HUES64 (cell line): ENCODE measurements around the gene PRKCG.

Experiments
- H3K27ac ChIP-seq: 2 replicates; pipeline ENCODE4 v1.7.0; 2013; ENCODE audit warnings: low read depth, low read length, inconsistent platforms
- H3K27me3 ChIP-seq: 2 replicates; pipeline ENCODE4 v1.6.1; 2013; ENCODE audit warnings: mild to moderate bottlenecking, low read length; ENCODE audit not compliant: insufficient read depth
- H3K36me3 ChIP-seq: 2 replicates; pipeline ENCODE4 v1.6.1; 2013; ENCODE audit warnings: mild to moderate bottlenecking, low read length; ENCODE audit not compliant: insufficient read depth
- H3K4me1 ChIP-seq: 2 replicates; pipeline ENCODE4 v1.6.1; 2013; ENCODE audit warnings: mild to moderate bottlenecking, low read length, moderate library complexity; ENCODE audit not compliant: insufficient read depth
- H3K4me3 ChIP-seq: 2 replicates; pipeline ENCODE4 v1.5.1; 2013; ENCODE audit warnings: mild to moderate bottlenecking, low read length, moderate library complexity
- H3K9ac ChIP-seq: 2 replicates; pipeline ENCODE4 v1.6.1; 2013; ENCODE audit warnings: mild to moderate bottlenecking, low read depth, low read length
- H3K9me3 ChIP-seq: 2 replicates; pipeline ENCODE4 v1.6.1; 2013; ENCODE audit warnings: low read depth, low read length; ENCODE audit not compliant: insufficient read depth
- WGBS: fragments of 150-250, 120-280 bp; methylation state at CpG from one replicate; pipeline ENCODE4 v1.1.7; 2013; ENCODE audit warnings: missing lambda C conversion rate; 5-methylcytosine and 5-hydroxymethylcytosine counted together

Gene PRKCG

DNA sequence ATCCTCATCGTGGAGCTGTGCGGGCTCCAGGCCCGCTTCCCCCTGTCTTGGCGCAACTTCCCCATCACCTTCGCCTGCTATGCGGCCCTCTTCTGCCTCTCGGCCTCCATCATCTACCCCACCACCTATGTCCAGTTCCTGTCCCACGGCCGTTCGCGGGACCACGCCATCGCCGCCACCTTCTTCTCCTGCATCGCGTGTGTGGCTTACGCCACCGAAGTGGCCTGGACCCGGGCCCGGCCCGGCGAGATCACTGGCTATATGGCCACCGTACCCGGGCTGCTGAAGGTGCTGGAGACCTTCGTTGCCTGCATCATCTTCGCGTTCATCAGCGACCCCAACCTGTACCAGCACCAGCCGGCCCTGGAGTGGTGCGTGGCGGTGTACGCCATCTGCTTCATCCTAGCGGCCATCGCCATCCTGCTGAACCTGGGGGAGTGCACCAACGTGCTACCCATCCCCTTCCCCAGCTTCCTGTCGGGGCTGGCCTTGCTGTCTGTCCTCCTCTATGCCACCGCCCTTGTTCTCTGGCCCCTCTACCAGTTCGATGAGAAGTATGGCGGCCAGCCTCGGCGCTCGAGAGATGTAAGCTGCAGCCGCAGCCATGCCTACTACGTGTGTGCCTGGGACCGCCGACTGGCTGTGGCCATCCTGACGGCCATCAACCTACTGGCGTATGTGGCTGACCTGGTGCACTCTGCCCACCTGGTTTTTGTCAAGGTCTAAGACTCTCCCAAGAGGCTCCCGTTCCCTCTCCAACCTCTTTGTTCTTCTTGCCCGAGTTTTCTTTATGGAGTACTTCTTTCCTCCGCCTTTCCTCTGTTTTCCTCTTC lies 8.0 kb upstream of the PRKCG start:
- Histone ChIP-seq H3K27ac (no peak overlapping the region), H3K4me3 (no peak overlapping the region), H3K4me1 (peaks cover 6% of the 10 kb centered on the region; the same call in 1 of the 2 replicates), H3K27me3 (no peaks in the 10 kb centered on the region), H3K36me3 (peaks cover 45% of the 10 kb centered on the region), H3K9ac (no peak overlapping the region), H3K9me3 (no peaks in the 10 kb centered on the region)
- WGBS: 95% methylated on average over 51 of the region's 51 CpGs

DNA sequence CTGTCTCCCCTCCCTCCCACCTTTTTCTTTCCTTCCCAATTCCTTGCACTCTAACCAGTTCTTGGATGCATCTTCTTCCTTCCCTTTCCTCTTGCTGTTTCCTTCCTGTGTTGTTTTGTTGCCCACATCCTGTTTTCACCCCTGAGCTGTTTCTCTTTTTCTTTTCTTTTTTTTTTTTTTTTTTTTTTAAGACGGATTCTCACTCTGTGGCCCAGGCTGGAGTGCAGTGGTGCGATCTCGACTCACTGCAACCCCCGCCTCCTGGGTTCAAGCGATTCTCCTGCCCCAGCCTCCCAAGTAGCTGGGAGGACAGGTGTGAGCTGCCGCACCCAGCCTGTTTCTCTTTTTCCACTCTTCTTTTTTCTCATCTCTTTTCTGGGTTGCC lies 7.4 kb upstream of the PRKCG start:
- no peak overlapping the region for H3K9ac ChIP-seq
- H3K36me3 ChIP-seq: peaks cover 45% of the 10 kb centered on the region
- 91% methylated on average over 6 of the region's 6 CpGs for WGBS
- no peaks in the 10 kb centered on the region for H3K9me3 ChIP-seq
- no peak overlapping the region for H3K27ac ChIP-seq
- peaks cover 6% of the 10 kb centered on the region; the same call in 1 of the 2 replicates for H3K4me1 ChIP-seq
- H3K4me3 ChIP-seq: no peak overlapping the region
- 0 out of 2 replicates have a peak, but pooled peaks cover under 1% of the 10 kb centered on the region for H3K27me3 ChIP-seq

DNA sequence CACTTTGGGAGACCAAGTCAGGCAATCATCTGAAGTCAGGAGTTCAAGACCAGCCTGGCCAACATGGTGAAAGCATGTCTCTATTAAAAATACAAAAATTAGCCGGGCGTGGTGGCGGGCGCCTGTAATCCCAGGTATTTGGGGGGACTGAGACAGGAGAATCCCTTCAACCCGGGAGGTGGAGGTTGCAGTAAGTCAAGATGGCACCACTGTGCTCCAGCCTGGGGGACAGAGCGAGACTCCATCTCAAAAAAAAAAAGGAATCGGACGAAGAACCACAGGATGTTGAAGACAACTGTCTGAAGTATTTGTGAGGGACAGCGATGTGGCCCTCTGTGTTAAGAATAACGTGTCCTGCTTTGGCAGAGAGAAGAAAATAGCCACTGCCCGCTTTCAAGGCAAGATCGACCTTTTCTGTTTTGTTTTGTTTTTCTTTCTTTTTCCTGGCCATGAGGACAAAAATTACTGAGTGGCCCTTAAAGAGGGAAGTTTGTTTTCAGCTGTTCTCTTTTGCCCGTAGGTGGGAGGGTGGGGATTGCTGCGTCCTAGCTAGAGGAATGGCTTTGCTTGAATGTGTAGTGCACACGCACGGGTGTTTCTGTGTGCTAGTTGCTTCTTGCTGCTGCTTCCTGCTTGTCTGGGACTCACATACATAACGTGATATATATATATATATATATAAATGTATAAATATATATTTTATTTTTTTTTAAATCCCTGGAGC lies 6.2 kb upstream of the PRKCG start:
- 93% methylated on average over 14 of the region's 17 CpGs for WGBS
- Histone ChIP-seq H3K4me3 (no peak overlapping the region), H3K4me1 (peaks cover 8% of the 10 kb centered on the region; the same call in 1 of the 2 replicates), H3K27ac (no peak overlapping the region), H3K36me3 (peaks cover 42% of the 10 kb centered on the region), H3K27me3 (peaks cover 12% of the 10 kb centered on the region; the same call in 1 of the 2 replicates), H3K9ac (no peak overlapping the region), H3K9me3 (no peaks in the 10 kb centered on the region)

DNA sequence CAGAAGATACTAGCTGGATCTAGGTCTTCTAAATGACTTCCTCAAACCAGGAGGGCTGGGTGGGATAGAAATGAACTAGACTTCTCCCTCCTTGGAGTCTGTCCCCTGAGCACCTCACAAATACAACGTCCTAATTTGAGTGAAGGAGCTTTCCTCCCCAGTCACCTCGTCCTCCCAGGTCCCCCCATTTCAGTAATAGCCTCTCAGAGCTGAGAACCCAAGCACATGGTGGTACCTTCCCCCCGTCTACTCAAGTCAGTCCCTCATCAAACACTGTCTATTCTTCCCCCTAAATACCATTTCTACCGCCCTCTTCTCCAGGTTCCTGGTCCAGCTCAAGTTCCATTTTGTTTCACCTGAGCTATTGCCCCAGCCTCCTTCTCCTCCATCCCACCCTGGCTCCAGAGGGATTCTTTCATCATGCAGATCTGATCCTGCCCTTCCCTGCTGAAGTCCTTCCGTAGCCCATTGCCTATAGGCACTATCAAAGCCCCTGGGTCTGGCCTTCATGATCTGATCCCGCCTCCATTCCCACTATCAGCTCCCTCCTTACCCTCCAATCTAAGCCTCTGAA lies 5.3 kb upstream of the PRKCG start:
- no peak overlapping the region for H3K9ac ChIP-seq
- peaks cover 35% of the 10 kb centered on the region for H3K36me3 ChIP-seq
- no peak overlapping the region for H3K4me3 ChIP-seq
- H3K9me3 ChIP-seq: no peaks in the 10 kb centered on the region
- peaks cover 18% of the 10 kb centered on the region for H3K4me1 ChIP-seq
- 87% methylated on average over 5 of the region's 6 CpGs for WGBS
- H3K27ac ChIP-seq: no peak overlapping the region
- H3K27me3 ChIP-seq: peaks cover 18% of the 10 kb centered on the region; the same call in 1 of the 2 replicates

DNA sequence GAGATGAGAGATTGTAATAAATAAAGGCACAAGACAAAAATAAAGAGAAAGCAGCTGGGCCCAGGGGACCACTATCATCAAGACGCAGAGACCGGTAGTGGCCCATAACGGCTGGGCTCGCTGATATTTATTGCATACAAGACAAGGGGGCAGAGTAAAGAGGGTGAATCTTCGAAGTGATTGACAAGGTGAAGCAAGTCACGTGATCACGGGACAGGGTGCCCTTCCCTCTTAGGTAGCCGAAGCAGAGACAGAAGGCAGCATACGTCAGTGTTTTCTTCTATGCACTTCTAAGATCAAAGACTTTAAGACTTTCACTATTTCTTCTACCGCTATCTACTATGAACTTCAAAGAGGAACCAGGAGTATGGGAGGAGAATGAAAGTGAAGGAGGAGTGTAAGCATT lies 4.6 kb upstream of the PRKCG start:
- Histone ChIP-seq H3K27me3 (peaks cover 21% of the 10 kb centered on the region; the same call in 1 of the 2 replicates), H3K9ac (no peak overlapping the region), H3K27ac (no peak overlapping the region), H3K9me3 (no peaks in the 10 kb centered on the region), H3K4me3 (no peak overlapping the region), H3K4me1 (peaks cover 18% of the 10 kb centered on the region), H3K36me3 (peaks cover 34% of the 10 kb centered on the region)
- WGBS: 78% methylated on average over 9 of the region's 10 CpGs

DNA sequence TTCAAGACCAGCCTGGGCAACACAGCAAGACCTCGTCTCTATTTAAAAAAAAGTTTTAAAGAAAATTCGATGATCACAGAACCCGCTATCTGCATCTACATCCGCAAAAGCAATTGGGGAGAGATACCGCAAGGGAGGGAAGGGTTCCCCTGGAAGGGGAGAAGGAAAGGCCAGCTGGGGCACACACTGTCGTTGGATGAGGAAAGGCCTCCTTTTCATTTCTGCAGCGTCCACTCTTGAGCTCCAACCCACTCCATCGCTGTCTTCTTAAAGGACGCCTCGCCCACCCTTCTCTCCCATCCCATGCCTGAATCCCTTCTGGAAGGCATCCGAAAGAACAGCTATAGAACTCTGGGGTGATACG lies 3.2 kb upstream of the PRKCG start:
- Histone ChIP-seq H3K9ac (peak overlapping the region; percentile 86), H3K36me3 (peaks cover 22% of the 10 kb centered on the region), H3K27ac (peak overlapping the region; percentile 57), H3K9me3 (no peaks in the 10 kb centered on the region), H3K4me3 (peak overlapping the region; percentile 76), H3K27me3 (peaks cover 32% of the 10 kb centered on the region), H3K4me1 (peaks cover 20% of the 10 kb centered on the region)
- 64% methylated on average over 12 of the region's 12 CpGs for WGBS

DNA sequence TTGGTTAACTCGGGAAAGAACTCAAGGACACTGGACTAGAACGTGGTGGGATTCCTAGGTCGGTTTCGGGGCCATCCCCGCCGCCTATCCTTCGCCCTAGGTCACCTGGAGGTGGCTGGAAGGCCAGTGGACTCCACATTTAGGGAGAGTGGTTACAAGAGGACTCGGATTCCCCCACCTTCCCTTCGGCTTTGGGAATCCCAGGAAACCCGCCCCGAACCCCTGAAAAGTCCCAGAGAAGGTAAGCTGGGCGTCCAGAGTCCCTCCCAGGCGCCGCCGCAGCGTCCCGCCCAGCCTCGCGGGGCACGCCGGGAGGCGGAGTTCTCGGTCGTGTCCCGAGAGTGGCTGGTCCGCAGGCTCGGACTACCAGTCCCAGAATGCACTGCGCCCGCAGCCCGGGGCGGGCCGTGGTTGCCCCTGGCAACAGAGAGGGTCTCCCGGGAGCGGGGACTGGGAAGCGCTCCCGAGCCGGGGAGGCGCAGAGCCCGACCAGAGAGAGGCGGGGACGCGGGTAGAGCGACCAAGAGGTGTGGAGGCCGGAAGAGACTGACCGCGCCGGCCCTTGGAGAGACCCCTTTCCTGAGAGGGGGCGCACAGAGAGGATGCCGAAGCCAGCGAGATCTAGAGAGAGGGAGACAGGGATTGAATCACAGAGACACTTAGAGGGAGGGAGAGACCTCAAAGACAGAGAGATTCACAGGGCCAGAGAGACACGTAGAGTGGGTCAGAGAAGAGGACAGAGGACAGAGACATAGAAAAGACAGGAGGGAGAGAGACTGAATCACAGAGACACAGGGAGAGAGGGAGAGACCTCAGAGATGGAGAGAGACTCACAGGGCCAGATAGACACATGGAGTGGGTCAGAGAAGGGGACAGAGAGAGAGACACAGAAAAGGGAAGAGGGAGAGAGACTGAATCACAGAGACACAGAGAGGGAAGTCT lies 2.6 kb upstream of the PRKCG start:
- peaks cover 16% of the 10 kb centered on the region for H3K36me3 ChIP-seq
- H3K27ac ChIP-seq: peak overlapping the region; percentile 57
- H3K9ac ChIP-seq: peak overlapping the region; percentile 86
- H3K4me1 ChIP-seq: peaks cover 25% of the 10 kb centered on the region
- H3K27me3 ChIP-seq: peaks cover 39% of the 10 kb centered on the region
- H3K9me3 ChIP-seq: no peaks in the 10 kb centered on the region
- 4% methylated on average over 51 of the region's 51 CpGs for WGBS
- peak overlapping the region; percentile 76 for H3K4me3 ChIP-seq

DNA sequence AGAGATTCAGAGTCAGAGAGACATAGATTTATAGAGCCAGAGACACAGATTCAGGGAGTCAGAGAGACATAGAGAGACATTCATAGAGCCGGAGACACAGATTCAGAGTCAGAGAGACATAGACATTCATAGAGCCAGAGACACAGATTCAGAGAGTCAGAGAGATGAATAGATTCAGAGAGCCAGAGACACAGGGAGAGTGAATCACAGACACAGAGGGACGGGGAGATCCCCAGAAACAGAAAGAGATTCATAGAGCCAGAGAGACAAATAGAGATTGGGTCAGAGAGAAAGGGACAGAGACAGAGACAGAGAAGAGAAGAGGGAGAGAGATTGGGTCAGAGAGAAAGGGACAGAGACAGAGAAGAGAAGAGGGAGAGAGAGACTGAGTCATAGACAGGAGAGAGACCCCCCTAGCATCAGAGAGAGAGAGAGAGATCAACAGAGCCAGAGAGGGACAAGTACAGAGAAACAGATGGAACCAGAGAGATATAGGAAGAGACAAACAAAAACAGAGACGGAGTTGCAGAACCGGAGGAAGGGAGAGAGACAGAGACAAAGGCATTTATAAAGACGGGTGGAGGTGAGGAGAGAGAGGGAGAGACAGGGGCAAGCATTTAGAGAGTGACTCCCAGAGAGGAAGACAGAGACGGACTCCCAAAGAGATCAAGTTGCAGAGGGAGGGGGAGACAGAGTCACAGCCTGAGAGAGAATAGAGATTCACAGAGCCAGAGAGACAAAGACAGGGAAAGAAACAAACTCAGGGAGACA lies 1.1 kb upstream of the PRKCG start:
- H3K4me3 ChIP-seq: peak overlapping the region; percentile 64
- no peak overlapping the region for H3K9ac ChIP-seq
- peaks cover 45% of the 10 kb centered on the region for H3K27me3 ChIP-seq
- H3K36me3 ChIP-seq: peaks cover 1% of the 10 kb centered on the region; the same call in 1 of the 2 replicates
- H3K4me1 ChIP-seq: peaks cover 25% of the 10 kb centered on the region
- no peaks in the 10 kb centered on the region for H3K9me3 ChIP-seq
- no peak overlapping the region for H3K27ac ChIP-seq
- 21% methylated on average over 5 of the region's 6 CpGs for WGBS

DNA sequence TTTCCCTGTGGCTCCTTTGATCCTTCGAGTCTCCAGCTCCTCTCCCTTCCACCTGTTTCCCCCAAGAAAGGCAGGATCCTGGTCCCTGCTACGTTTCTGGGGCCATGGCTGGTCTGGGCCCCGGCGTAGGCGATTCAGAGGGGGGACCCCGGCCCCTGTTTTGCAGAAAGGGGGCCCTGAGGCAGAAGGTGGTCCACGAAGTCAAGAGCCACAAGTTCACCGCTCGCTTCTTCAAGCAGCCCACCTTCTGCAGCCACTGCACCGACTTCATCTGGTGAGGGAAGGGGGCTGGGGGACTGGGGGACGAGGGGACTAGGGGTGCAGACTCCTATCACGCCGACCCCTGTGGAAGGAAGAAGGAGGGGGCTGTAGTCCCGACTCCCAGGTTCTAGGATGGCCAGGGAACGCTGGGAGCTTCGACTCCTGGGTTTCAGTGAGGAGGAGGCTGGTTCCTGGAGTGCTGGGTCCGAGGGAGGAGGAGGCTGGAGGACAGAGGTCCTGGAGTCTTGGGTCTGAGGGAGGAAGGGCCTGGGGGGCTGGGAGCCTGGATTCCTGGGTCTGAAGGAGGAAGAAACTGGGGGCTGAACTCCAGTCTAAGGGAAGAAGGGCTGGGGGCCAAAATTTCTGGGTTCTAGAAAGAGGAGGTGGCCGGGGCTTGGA lies 524 bp downstream of the PRKCG start:
- H3K4me1 ChIP-seq: peaks cover 25% of the 10 kb centered on the region
- H3K27me3 ChIP-seq: peaks cover 45% of the 10 kb centered on the region
- no peaks in the 10 kb centered on the region for H3K36me3 ChIP-seq
- H3K9ac ChIP-seq: peak overlapping the region; percentile 41
- H3K9me3 ChIP-seq: no peaks in the 10 kb centered on the region
- peak overlapping the region; percentile 64 for H3K4me3 ChIP-seq
- no peak overlapping the region for H3K27ac ChIP-seq
- 6% methylated on average over 18 of the region's 18 CpGs for WGBS
